A673 (cell line): ENCODE data around the gene CD93.

Experiments used
- EZH2 ChIP-seq: fragments of 200-600 bp; sonication (generic); IDR thresholded peaks from 2 replicates; pipeline ENCODE4 v1.6.1; 2017; ENCODE audit warnings: borderline replicate concordance, low read depth, mild to moderate bottlenecking, mixed read lengths, antibody characterized with exemption, low read length; ENCODE audit not compliant: poor library complexity, severe bottlenecking
- TF ChIP-seq, protein P1 (sequence below): fragments of 300-800, 200-600 bp; sonication (generic); conservative IDR thresholded peaks from 2 replicates; pipeline ENCODE4 v1.5.1; 2017; ENCODE audit warnings: low read depth, mild to moderate bottlenecking, antibody characterized with exemption, low read length, moderate library complexity, mixed read lengths

DNA sequence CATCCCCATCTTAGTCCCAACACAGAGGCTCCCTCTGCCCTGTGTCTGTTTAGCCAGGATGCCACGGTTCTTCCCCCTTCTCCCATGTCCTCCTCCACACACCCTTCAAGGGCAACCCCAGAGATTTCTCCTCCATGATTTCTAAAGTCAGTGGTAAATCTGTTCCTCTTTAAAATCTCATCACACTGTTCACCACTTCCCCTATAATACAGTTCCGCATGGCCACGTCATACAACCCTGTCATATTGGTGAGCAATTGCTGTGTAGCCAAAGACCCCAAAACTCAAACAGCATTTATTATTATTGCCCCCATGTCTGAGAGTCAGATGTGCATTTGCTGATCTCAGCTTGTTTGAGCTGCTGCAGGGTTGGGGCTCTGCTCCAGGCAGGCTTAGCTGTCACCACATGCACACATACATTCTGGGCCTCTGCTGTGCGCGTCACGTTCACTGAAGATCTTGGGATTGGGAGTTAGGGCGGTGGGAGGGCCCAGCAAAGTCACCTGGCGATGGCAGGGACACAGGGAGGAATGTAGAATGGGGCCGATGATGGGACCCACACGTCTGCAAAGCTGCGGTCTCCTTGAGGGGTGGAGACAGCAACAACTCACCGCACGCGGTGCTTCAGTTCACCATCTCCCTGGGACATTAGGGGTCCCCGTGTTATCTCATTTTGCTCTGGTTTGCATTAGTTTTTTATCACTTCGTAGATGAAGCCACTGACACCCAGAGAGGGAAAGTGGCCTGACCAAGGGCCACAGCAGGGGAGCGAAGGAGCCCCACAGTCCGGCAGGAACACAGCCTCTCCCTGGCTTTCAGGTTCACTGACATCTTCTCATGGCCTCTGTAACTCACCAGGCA is 36.9 kb upstream of the CD93 start:
- TF ChIP-seq, protein P1, sequence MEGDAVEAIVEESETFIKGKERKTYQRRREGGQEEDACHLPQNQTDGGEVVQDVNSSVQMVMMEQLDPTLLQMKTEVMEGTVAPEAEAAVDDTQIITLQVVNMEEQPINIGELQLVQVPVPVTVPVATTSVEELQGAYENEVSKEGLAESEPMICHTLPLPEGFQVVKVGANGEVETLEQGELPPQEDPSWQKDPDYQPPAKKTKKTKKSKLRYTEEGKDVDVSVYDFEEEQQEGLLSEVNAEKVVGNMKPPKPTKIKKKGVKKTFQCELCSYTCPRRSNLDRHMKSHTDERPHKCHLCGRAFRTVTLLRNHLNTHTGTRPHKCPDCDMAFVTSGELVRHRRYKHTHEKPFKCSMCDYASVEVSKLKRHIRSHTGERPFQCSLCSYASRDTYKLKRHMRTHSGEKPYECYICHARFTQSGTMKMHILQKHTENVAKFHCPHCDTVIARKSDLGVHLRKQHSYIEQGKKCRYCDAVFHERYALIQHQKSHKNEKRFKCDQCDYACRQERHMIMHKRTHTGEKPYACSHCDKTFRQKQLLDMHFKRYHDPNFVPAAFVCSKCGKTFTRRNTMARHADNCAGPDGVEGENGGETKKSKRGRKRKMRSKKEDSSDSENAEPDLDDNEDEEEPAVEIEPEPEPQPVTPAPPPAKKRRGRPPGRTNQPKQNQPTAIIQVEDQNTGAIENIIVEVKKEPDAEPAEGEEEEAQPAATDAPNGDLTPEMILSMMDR, result no peak
- TF ChIP-seq EZH2, result no peak
